ENCODE results near the gene SNCAIP.
"Not testable (repeated sequence)": the region's sequence is repeated elsewhere in the genome, so short reads cannot be mapped to it uniquely, and the experiment has no call there.

SNCAIP gene

DNA sequence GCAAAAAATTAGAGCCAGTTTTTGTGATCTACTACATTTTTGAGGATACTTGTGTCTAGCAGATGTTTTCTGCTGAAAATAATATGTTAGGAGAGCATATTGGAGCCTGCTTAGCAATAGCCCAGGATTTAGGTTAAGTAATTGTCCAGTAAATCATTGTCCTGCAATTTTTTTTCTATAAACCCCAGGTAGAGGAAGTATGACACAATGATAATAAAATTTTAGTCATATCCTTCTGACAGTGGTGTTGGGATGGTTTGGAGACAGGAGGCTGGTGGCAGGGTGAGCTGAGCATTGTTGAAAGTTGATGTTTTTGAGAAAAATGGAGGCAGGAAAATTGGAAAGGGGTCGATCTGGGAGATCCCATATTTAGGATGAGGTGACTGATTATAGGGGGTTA, 3.5 kb downstream of the SNCAIP start:
- no peak for DNase-seq

DNA sequence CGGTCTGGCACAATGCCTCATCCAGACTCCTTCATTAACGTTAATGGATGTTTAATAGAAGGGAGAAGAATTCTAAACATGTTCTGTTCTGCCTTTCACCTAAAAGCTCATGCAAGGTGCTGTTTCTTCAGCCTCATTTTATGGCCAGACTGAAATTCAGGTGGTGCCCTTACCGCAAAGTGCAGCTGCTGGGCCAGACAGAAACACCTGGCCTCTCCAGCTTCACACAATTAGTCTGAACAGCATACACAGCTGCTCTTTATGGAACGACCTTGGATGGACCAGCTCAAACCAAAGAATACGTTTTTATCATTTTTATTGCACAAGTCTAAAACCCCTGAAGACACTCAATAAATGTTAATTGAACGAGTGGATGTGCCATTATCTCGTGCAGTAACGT, 4.6 kb downstream of the SNCAIP start:
- no peak for DNase-seq

DNA sequence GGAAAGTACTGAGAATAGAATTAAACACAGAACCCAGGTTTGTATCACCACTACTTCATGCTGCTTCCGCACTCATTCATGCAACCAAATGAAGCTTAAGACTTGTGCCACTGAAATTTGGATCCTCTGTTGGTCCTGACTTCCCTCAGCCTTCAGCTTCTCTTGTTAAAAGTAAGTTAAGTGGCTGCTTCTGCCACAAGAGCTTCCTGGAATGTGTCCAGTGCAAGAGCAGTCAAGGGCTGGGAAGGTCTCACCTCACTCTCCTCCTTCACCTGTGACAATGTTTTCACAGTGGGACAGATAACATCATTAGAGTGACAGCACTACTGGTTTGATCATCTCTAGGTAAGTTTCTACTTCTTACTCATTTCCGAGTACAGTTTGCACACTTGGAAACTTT, 7.9 kb downstream of the SNCAIP start:
- no peak for DNase-seq

DNA sequence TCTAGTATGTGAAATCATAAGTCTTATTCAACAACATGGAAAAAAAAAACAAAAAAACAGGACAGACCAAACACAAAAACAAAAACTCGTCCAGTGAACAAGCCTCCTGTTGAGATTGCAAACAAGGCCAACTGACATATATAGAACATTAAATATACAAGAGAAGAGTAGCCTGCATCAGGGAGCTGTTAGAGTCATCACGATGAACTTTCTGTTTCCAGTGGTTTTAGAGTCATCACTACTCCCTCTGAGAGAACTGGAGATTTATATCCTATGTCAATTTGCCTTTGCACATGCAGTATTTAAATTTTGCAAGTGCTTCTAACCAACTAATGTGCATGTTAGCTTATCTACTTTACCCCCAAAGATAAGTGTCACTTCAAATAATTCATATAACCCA, 9.9 kb downstream of the SNCAIP start:
- DNase-seq = no peak

DNA sequence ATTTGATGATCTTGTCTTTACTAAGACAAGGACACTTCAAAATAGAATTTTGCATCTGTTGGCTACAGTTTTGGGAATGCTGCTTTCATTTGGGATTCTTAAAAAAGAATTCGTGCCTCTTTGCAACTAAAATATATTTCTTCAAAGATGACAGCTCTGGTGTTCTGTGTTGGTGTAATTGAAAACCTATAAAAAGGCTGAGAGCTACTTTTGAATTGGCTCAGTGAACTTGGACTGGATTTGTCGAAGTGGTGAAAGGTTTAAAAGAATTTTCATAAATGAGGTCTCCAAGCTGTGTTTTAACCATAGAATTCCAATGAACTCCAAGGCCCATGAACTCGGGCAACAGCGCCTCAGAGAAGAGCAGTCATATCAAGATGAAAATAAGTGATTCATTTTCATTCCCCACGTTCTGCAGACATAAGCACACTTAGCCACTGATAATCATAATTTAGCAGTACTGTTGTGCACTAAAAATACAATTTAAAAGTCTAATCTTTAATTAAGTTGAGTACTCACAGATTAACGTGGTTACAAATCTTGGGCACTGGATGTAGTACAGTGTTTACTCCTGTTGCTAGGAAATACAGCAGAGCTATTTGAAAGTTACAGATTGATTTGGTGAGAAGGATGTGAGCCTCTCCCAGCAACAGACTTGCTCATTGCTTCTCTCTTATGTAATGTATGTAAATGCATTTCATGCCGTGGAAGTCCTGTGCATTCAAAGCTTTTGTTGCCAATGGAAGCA, 10.9 kb downstream of the SNCAIP start:
- no peak for DNase-seq

DNA sequence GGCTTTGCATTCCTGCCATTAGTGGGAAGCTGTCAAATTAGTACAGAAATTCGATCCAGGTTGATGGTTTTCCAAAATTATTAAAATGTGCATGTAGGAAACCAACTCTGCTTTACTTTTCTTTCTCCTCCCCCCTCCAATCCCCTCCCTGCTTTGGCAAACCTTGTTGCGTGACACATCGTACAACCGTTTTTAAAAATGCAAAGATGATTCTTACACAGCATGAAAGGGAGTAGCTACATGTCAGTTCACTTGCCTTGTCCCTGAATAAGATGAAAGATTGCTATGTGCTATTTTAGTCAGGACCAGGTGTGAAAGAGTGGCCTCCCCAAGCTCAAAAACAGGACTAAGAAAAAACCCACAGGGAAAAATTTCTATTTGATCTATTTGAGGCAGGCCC, 11.7 kb downstream of the SNCAIP start:
- DNase-seq = no peak

DNA sequence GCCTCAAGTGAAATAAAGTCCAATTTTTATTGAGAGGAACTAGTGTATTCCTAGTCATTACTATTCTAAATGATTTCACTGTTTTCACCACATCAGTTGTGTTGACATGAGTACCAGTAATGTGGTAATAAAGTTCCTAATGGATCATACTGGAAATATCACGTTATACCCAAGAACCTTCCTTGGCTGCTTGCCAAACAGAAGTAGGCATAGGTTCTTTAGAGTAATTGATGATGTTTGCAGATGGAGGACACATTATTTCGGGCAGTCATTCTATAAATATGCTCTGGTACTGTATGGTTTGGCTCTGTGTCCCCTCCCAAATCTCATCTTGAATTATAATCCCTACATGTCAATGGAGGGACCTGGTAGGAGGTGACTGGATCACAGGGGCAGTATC, 15.1 kb downstream of the SNCAIP start:
- DNase-seq = no peak

DNA sequence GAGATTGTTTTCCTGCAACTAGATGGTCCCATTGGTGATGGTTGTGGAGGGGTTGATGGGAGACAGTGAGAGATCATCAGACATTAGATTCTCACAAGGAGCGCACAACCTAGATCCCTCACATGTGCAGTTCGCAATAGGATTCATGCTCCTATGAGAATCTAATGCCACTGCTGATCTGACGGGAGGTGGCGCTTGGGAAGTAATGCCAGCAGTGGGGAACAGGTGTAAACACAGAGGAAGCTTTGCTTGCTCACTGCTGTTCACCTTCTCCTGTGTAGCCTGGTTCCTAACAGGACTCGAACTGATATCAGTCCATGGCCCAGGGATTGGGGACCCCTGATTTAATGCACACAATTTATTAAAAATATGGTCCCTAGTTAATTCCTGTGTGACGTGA, 18.8 kb downstream of the SNCAIP start:
- DNase-seq = no peak

DNA sequence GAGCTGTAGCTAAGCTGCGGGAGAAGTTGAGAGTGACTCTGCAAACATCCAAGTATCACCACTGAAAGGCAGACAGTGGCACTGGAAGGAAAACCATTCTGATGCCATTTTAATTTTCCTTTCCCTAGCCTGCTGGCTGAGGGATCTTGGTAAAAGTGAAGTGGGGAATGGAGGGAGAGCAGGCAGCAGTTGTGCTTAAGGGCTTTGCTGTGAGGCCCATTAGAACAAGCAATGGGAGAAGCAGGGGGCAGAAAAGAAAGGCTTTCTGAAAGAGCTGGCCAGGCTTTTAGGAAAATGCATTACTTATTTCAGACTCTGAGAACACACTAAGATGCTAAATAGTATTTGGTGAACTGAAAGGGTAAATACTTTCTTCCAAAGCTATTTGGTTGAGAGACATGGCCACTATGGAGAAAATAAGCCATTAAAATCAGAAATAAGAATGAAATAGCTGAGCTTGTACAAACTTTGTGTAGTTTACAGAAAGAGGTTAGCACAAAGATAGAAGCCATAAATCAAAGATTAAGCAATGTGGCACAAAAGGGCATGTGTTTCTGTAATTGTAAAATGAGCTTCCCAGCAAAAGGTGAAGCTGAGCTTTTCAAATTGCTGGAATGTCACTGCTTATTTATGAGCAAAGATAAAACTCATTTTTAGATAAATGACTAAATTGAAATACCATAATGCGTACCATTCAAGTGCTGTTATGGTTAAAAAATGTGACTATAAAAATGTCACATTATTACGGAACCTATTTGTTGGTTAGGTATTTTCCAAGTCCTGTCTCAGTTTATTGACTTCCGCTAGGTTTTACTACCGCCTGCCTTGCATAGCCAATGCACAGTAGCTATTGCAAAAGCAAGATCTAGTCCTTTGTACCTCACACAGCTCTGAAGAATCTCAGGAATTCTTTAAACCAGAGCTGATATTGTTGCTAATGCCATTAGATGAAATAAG, 20.8 kb downstream of the SNCAIP start:
- DNase-seq = no peak

DNA sequence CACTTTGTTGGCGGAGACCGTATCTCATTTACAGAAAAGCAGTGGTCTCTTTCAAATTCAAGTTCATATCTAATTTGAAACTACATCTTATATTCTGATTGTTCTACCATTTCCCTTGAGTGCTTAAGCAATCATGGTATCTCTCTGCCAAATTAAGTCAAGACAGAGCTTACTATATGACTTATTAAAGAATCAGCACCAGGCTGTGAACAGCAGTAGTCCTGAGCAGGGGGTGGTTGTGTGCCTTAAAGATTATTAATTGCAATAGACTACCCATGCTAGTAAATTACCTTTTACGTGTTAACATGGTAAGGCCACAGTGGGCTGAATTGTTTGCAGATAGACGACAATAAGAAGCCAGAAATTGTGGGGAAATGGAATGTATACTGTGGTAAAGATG, 21.5 kb downstream of the SNCAIP start:
- DNase-seq = no peak

DNA sequence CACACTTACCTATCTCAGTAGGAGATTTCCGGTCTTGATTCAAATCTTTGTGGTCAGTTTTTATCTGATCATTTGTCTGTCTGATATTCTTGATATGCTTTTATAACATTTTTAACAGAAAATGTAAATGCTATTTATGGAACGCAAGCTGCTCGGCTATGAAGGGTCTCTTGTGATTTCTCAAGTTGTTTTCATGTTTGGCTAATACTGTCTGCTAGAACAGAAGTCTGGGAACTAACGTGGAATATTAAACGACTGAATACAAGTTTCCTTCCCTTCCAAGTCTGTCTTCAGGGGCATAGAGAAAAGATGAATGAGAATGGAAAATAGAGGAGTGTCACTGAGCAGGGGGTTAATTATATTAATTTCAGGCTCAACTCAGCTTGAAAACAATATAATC, 27.6 kb downstream of the SNCAIP start:
- DNase-seq = no peak

DNA sequence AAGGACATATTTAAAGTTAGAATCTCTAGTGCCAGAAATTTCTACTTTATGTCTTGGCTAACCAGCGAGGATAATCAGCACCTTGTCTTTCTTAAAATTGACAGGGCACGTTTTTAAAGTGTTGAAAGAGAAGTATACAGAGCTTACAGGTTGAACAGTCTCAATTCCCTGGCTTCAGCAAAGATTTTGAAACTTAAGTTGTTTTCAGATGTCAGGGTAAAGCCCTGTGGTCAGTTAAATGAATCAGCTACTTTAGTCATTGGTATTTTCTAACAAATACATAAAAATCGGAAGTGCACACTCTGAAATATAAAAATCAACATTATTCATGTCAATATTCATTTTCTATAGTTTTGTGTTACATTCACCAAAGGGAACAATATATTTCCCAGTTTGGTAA, 29.1 kb downstream of the SNCAIP start:
- DNase-seq = no peak

DNA sequence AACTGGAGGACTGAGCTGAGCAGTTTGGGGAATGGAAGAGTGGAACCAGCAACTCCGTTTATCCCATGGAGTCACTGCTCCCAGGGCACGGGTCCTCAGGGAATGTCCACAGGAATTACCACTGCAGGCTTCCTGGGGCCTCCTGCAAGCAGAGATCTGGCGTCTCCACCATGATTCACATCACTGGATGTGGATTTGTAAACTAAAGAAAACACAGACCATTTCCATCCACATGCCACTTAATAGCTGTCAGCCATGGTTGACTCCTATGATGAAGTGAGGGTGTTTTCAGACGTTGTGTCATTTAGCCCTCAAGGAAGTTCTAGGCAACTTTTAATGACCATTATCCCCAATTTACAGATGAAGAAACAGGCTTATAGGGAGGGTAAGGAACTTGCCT, 30.2 kb downstream of the SNCAIP start:
- no peak for DNase-seq

DNA sequence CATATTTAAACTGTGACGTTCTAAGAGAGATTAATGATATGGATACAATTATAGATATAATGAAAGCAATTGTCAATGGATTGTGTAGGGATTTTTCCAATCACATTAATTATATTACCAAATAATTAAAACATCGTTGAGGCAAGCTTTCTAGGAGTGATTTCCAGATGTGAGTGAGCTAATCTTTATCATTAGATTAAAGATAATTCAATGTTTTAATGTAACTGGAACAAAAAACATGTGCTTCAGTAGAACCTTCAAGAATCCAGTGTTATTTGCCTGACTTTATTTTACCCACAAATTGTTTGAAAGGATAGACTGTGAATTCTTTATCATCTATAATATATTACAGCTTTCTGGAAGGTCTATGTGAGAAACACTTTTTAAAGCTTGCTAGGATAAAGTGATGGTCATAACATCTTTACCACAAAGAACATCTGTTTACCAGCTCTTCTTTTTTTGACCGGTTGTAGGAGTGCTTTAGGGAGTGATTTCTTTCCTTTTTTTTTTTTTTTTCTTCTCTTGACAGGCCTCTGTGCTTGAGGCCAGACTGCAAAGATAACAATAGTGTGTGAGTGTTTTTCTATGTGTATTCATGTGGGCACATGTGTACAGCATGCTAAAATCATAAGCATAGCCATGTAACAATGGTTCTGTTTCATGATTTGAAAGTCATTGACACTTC, 35.0 kb downstream of the SNCAIP start:
- no peak for DNase-seq

DNA sequence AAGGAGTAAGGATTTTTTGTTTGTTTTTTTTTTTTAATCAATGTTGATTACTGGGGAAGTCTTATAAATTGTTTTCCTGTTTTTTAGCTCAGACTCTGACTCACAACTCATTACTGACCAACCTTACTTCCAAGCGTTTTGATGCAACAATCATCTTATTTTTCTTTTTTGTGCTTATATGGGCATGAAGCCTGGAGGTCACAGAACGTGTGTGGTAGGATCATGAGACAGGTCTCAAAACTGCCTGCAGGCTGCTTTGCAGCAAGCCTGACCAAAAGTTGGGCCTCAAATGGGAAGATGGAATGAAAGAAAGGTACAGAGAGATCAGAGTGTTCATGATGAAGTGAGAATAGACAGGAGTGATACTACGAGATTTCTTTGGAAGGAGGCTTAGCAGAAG, 38.5 kb downstream of the SNCAIP start:
- DNase-seq = no peak

DNA sequence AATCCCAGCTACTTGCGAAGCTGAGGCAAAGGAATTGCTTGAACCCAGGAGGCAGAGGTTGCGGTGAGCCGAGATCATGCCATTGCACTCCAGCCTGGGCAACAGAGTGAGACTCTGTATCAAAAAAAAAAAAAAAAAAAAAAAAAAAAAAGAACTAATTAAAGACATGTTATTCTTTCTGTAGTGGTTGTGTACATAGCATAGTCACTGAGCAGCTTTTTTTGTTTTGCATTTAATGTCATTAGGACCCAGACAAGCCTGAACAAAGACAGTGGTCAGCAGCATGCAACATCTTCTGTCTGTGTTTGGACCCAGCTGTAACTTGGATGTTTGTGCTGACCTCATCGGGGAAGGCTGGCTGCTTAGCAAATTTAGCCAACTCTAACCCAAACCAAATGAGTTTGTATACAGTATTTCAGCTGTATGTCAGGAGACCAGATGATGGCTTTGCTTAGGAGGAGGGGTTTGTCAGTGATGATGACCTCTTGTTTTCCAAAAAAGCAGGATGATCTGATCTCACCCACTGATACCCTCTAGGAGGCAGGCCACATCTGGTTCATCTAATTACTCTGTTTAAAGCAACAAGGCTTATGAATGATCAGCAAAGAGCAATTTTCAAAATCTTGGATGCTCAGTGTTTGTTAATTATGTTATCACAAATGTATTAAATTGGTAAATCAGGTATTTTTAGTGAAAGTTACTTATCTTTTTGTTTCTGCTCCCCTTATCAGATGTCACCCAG, 39.5 kb downstream of the SNCAIP start:
- no peak for DNase-seq

DNA sequence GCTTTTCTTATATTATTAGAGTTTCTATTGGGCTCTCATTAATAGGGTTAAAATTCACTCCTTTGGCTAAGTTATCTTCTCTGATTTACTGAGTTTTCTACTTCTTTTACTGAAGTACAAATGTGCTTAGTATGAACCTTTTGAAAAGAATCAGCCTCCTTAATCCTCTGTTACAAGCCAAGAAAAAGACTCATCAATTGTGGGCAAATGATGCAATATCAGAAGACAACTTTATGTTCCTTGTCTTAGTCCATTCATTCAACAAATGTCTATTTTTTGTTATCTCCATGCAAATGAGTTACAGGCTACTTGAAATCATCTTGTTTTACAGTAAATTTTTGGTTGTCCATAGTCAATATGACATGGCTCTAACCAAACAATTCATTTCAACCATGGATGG, 40.3 kb downstream of the SNCAIP start:
- no peak for DNase-seq

DNA sequence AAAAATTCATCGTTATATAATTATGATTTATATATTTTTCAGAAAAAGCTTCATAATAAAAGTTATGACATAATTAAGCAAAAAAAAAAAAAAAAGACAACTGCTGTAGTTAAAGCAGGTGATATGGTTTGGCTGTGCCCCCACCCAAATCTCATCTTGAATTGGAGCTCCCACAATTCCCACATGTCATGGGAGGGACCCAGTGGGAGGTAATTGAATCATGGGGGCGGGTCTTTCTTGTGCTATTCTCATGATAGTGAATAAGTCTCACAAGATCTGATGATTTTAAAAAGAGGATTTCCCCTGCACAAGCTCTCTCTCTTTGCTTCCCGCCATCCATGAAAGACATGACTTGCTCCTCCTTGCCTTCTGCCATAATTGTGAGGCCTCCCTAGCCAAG, 41.3 kb downstream of the SNCAIP start:
- DNase-seq = not testable (repeated sequence)

DNA sequence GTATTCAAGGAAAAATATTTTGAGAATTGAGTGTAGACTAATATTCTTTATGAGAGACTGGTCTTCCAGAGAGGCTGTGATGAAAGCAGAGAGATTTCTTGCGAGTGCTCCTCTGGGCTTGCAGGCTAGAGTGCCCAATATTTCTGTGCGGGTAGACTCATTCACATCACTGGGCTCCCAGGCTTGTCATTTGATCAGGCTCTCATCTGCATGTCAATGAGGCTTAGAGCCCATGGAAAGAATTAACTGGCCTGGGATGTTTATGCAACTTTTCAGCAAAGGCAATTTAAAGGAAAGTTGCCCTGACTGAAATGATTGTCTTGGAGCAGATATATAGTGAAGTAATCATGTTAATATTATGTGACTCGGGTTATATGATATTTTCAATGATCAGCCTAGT, 42.3 kb downstream of the SNCAIP start:
- no peak for DNase-seq

DNA sequence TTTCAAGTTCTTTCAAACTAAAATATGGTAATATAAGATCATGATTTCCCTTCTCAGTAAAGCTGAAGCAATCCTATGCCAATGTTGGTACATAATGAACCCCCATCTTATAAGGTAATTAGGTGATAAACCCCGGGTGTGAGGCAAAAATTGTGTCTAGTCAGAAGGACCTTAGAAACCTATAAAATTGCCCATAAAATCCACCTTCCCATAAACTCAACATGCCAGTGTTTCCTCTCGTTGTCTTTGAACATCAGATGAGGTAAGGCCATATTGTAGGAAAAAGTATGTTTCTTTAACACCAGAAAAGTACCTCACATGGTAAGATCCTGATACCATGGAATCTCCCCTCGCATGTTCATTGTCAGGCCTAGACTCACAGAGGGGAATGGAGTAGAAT, 43.3 kb downstream of the SNCAIP start:
- DNase-seq = no peak

DNA sequence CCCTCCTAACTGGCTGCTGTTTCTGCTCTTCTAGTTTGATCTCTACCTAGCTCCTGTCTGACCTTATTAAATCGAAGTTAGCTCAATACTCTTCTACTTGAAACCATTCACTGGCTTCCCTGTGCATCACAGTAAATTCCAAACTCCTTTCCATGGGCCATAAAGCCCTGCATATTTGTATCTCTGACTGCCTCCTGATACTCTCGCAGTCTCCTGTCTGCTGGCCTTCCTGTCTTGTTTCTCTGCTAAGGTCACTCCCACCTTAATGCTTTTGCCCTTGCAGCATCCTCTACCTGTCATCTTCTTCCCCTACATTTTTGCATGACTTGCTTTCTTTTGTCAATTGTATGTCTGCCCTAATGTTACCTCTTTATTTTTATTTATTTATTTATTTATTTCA, 44.8 kb downstream of the SNCAIP start:
- DNase-seq = no peak

DNA sequence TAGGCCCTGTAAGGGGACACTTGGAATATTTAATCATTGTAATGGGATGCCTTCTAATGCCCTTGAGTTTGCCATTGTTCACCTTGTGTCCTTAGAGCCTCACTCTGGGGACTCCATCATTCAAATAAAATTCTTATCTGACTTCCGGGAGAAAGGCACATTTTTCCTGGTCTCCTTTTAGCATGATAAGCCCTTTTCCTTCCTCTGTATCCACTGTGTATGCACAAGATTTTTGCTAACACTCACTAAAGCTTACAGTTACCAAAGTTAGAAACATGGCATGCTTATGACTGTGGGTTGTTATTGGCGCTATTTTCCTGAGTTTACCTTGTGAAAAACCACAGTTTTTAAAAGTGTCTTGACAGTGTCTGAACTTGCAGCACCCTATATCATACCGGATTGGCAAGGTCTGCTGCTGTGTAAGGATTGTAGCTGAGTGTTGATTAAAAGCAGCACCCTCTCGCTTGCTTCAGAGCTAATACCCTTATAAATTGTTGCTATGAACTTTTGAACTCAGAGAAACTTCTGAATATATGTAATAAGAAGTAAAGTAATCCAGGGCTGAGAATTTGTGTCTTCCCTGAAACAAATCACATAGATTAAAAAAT, 46.4 kb downstream of the SNCAIP start:
- no peak for DNase-seq

DNA sequence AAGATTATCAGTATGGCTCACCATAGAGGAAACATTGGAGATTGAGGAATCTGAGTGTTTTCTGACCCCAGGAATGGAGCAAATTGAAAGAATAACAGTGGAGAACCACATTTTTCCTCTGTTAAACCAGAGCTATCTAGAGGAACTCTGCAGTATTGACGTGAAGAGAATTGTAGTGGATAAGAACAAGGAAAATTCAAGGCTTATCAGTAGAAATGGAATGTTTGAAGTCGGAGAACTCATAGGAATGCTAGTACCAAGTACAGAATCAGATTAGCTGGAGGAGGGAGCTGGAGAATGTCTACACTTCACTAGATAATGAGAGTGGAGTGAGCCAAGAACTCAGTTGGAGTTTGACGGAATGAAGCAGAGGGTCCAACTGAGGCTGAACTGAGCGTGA, 50.3 kb downstream of the SNCAIP start:
- DNase-seq = no peak

Data from GDM1 (cell line).